Mammary epithelial cell (primary cell): Measurements from ENCODE around the gene JPH3.

Experiments used
- EZH2 ChIP-seq: IDR thresholded peaks from 2 replicates; pipeline ENCODE4 v1.6.1; 2012; ENCODE audit warnings: low read length, inconsistent platforms, borderline replicate concordance
- TF ChIP-seq, protein P1 (sequence below), 2 donors: IDR thresholded peaks in 1 of 2; conservative IDR thresholded peaks in 1 of 2; 2 replicates each; pipeline ENCODE4 v1.5.1; 2011 to 2012; ENCODE audit warnings: inconsistent platforms in 2 of 2, low read length in 2 of 2, mild to moderate bottlenecking in 2 of 2, control low read depth in 1 of 2, low read depth in 1 of 2; ENCODE audit not compliant: insufficient read depth in 1 of 2; ENCODE audit errors: extremely low read depth in 1 of 2

DNA sequence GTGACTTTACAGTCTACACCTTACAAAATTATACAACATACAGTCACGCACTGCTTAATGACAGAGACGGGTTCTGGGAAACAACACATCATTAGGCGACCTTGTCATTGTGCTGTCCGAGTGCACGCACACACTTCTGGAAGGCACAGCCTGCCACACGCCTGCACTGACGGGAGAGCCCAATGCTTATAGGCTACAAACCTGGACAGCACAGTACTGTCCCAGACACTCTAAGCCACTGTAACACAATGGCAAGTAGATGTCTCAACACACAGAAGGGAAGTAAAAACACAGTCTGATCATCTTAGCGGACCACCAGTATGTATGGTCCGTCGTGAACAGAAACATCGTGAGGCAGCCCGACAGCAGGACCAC is 133.7 kb downstream of the JPH3 start:
- TF ChIP-seq, protein P1, sequence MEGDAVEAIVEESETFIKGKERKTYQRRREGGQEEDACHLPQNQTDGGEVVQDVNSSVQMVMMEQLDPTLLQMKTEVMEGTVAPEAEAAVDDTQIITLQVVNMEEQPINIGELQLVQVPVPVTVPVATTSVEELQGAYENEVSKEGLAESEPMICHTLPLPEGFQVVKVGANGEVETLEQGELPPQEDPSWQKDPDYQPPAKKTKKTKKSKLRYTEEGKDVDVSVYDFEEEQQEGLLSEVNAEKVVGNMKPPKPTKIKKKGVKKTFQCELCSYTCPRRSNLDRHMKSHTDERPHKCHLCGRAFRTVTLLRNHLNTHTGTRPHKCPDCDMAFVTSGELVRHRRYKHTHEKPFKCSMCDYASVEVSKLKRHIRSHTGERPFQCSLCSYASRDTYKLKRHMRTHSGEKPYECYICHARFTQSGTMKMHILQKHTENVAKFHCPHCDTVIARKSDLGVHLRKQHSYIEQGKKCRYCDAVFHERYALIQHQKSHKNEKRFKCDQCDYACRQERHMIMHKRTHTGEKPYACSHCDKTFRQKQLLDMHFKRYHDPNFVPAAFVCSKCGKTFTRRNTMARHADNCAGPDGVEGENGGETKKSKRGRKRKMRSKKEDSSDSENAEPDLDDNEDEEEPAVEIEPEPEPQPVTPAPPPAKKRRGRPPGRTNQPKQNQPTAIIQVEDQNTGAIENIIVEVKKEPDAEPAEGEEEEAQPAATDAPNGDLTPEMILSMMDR (conservative IDR thresholded peaks at IDR 0.05 in 1 of 2, IDR thresholded peaks at IDR 0.05 in 1 of 2; ENCODE audit: extremely low read depth in 1 of 2, insufficient read depth in 1 of 2, low read depth in 1 of 2, low read length in 2 of 2), result no peak
- TF ChIP-seq EZH2, result no peak
